HCT116 (cell line): ENCODE results near the gene NLRC4. TPM values are rescaled to one million over a fixed set of nuclear protein-coding genes. Genes with fewer than 3 reads are reported as not detected.

Source experiments
- ATAC-seq: fragments of 200-7000 bp; cut with Tn5 transposase; 2 replicates; pipeline ENCODE4 v1.9.1; 2020; ENCODE audit warnings: mild to moderate bottlenecking, moderate library complexity
- BruUV-seq: library from RNA; stranded (reverse); fragments of 400-500 nt; replicated peaks from 2 replicates; lab custom pipeline; 2021; lab: Mats Ljungman, UMichigan
- CTCF ChIA-PET: fragments of 300-600 bp; sonication (Branson Sonifier 250); formaldehyde crosslinking; loops from one replicate; lab custom pipeline; 2021; ENCODE audit warnings: antibody characterized with exemption; lab: Charles Lee
- POLR2A ChIA-PET: fragments of 300-600, 350-600 bp; sonication (Branson Sonifier 250); formaldehyde crosslinking; loops from one replicate; lab custom pipeline; 2021; ENCODE audit warnings: antibody characterized with exemption; lab: Charles Lee
- RAD21 ChIA-PET, 2 experiments: fragments of 300-600 bp; sonication (Branson Sonifier 250); formaldehyde crosslinking; loops; one replicate each; lab custom pipeline; 2023; ENCODE audit warnings: low total read pairs in 2 of 2; ENCODE audit not compliant: uncharacterized antibody in 2 of 2, unreplicated experiment in 2 of 2, low non-redundant PET in 1 of 2; lab: Charles Lee
- DNase-seq: peaks from one replicate; pipeline ENCODE4 v3.0.0-alpha.2; 2010; ENCODE audit warnings: low read depth, low spot score
- H2AFZ ChIP-seq: fragments of 200-600 bp; shearing (Covaris generic), sonication (generic); 2 replicates; pipeline ENCODE4 v1.6.1; 2017; ENCODE audit warnings: low read depth, mixed run types, mixed read lengths, antibody characterized with exemption, low read length; ENCODE audit not compliant: poor library complexity, severe bottlenecking
- H3K27ac ChIP-seq: 2 replicates; pipeline ENCODE4 v1.5.1; 2012; ENCODE audit warnings: low read depth, low read length
- H3K27me3 ChIP-seq: fragments of 200-600 bp; sonication (generic); 2 replicates; pipeline ENCODE4 v1.6.1; 2016; ENCODE audit warnings: mixed run types, low read length, mixed read lengths; ENCODE audit not compliant: insufficient read depth
- H3K36me3 ChIP-seq, 2 experiments: fragments of 200-500 bp in 1 of 2; fragments of 200-600 bp in 1 of 2; sonication (Bioruptor generic) in 1 of 2; sonication (generic) in 1 of 2; 2 replicates each; pipeline versions ENCODE4 v1.5.1 to v1.6.1; 2014 to 2016; ENCODE audit warnings: low read length in 2 of 2, inconsistent platforms in 1 of 2, mixed read lengths in 1 of 2, mixed run types in 1 of 2; ENCODE audit not compliant: insufficient read depth in 2 of 2, control insufficient read depth in 1 of 2
- H3K4me1 ChIP-seq, 2 experiments: fragments of 200-600 bp in 1 of 2; sonication (generic) in 1 of 2; 2 replicates each; pipeline versions ENCODE4 v1.5.1 to v1.6.1; 2012 to 2017; ENCODE audit warnings: low read length in 2 of 2, inconsistent platforms in 1 of 2, mild to moderate bottlenecking in 1 of 2, mixed read lengths in 1 of 2, mixed run types in 1 of 2, moderate library complexity in 1 of 2; ENCODE audit not compliant: insufficient read depth in 2 of 2, control insufficient read depth in 1 of 2
- H3K4me2 ChIP-seq: fragments of 200-600 bp; sonication (generic); 2 replicates; pipeline ENCODE4 v1.6.1; 2017; ENCODE audit warnings: mixed run types, low read length, mixed read lengths
- H3K4me3 ChIP-seq, 2 experiments: fragments of 200-600 bp in 1 of 2; sonication (generic) in 1 of 2; replicated peaks in 1 of 2; 2 replicates each; pipeline ENCODE4 v1.5.1; 2011 to 2016; ENCODE audit warnings: low read length in 2 of 2, control low read depth in 1 of 2, low read depth in 1 of 2, mild to moderate bottlenecking in 1 of 2, mixed read lengths in 1 of 2, mixed run types in 1 of 2
- H3K79me2 ChIP-seq: fragments of 200-600 bp; sonication (generic); 2 replicates; pipeline ENCODE4 v1.6.1; 2017; ENCODE audit warnings: mild to moderate bottlenecking, mixed run types, low read length, moderate library complexity, mixed read lengths; ENCODE audit not compliant: insufficient read depth
- H3K9ac ChIP-seq: fragments of 200-600 bp; sonication (generic); 2 replicates; pipeline ENCODE4 v1.6.1; 2016; ENCODE audit warnings: low read length, mixed read lengths
- H3K9me2 ChIP-seq: fragments of 200-600 bp; sonication (generic), shearing (Covaris generic); 2 replicates; pipeline ENCODE4 v1.6.1; 2017; ENCODE audit warnings: mixed run types, mild to moderate bottlenecking, moderate library complexity; ENCODE audit not compliant: insufficient read depth
- H3K9me3 ChIP-seq, 2 experiments: fragments of 200-500 bp in 1 of 2; fragments of 200-600 bp in 1 of 2; sonication (Bioruptor generic) in 1 of 2; sonication (generic) in 1 of 2; 2 replicates each; pipeline ENCODE4 v1.6.1; 2014 to 2017; ENCODE audit warnings: low read length in 2 of 2, mixed read lengths in 2 of 2, inconsistent platforms in 1 of 2, low read depth in 1 of 2, mild to moderate bottlenecking in 1 of 2, mixed run types in 1 of 2, moderate library complexity in 1 of 2; ENCODE audit not compliant: control insufficient read depth in 1 of 2, insufficient read depth in 1 of 2
- H4K20me1 ChIP-seq: fragments of 200-600 bp; sonication (generic), shearing (Covaris generic); 2 replicates; pipeline ENCODE4 v1.6.1; 2017; ENCODE audit warnings: mixed run types, mild to moderate bottlenecking, moderate library complexity; ENCODE audit not compliant: insufficient read depth
- CBX3 ChIP-seq: IDR thresholded peaks from 2 replicates; pipeline ENCODE4 v1.6.1; 2012; ENCODE audit warnings: low read depth
- CEBPB ChIP-seq: IDR thresholded peaks from 2 replicates; pipeline ENCODE4 v1.6.1; 2012; ENCODE audit warnings: low read depth
- MAX ChIP-seq: IDR thresholded peaks from 2 replicates; pipeline ENCODE4 v1.6.1; 2012
- POLR2A ChIP-seq: IDR thresholded peaks from 2 replicates; pipeline ENCODE4 v1.7.0; 2011; ENCODE audit warnings: borderline replicate concordance; ENCODE audit not compliant: insufficient read depth, insufficient read length; ENCODE audit errors: extremely low read depth
- SP1 ChIP-seq: IDR thresholded peaks from 2 replicates; pipeline ENCODE4 v1.6.1; 2012; ENCODE audit warnings: low read depth
- intact Hi-C: fragments of 100-400 bp; cut with micrococcal nuclease; formaldehyde crosslinking; loops from 2 replicates; pipeline ENCODE4 v1.10.0; 2022
- total RNA-seq: library from RNA; stranded (reverse); gene quantifications from one replicate; pipeline ENCODE4 v1.2.1, GENCODE V29; 2021; ENCODE audit not compliant: unreplicated experiment

NLRC4 gene
- total RNA-seq, 1 experiment from 2014 or later = not detected

GRCh38 chr2:32235315-32235714 lies 29.4 kb downstream of the NLRC4 start:
- ChIA-PET RAD21 (no interaction called here), CTCF (no interaction called here), POLR2A (no interaction called here)
- DNase-seq = no peak
- TF ChIP-seq MAX (no peak), POLR2A (no peak), SP1 (no peak), CBX3 (no peak)
- Histone ChIP-seq H3K4me1 (peaks cover 0 to 6% of the 10 kb centered on the region in 2 experiments; a peak in 1 of 4 replicates), H3K4me2 (no peak overlapping the region), H3K27ac (no peak overlapping the region), H3K27me3 (no peaks in the 10 kb centered on the region), H3K9ac (no peak overlapping the region), H3K36me3 (no peaks in the 10 kb centered on the region), H4K20me1 (no peaks in the 10 kb centered on the region), H3K79me2 (no peaks in the 10 kb centered on the region), H2AFZ (no peak overlapping the region), H3K4me3 (no peak overlapping the region), H3K9me2 (no peaks in the 10 kb centered on the region), H3K9me3 (no peaks in the 10 kb centered on the region)
- no peak for ATAC-seq
- BruUV-seq = no TSS peak
- intact Hi-C loops = no loop called here

- Histone ChIP-seq H3K79me2 (no peaks in the 10 kb centered on the region), H3K9me2 (no peaks in the 10 kb centered on the region), H3K27me3 (no peaks in the 10 kb centered on the region), H3K9me3 (no peaks in the 10 kb centered on the region), H3K4me2 (no peak overlapping the region), H3K27ac (no peak overlapping the region), H3K9ac (no peak overlapping the region), H4K20me1 (no peaks in the 10 kb centered on the region), H3K4me1 (peaks cover 0 to 6% of the 10 kb centered on the region in 2 experiments; a peak in 1 of 4 replicates), H3K4me3 (no peak overlapping the region), H3K36me3 (no peaks in the 10 kb centered on the region), H2AFZ (no peak overlapping the region)
- no TSS peak for BruUV-seq
- RAD21 ChIA-PET = no interaction called here
- TF ChIP-seq CBX3 = no peak
- no peak for TF ChIP-seq CEBPB
- CTCF ChIA-PET = no interaction called here
- intact Hi-C loops = no loop called here
- DNase-seq = no peak
- POLR2A ChIA-PET = no interaction called here
- ATAC-seq = no peak
Measured at GRCh38 chr2:32231959-32232358, 32.7 kb downstream of the NLRC4 start.
